NCI-H1417 treated with DMSO at 0.1 percent for 48 hours (cell line): Measurements from ENCODE around the gene INVS.
"Not testable (repeated sequence)": the region's sequence is repeated elsewhere in the genome, so short reads cannot be mapped to it uniquely, and the experiment has no call there.

Experiments used
- DNase-seq: peaks from one replicate; lab custom pipeline; 2025; lab: John Stamatoyannopoulos, UW

The INVS gene

DNA sequence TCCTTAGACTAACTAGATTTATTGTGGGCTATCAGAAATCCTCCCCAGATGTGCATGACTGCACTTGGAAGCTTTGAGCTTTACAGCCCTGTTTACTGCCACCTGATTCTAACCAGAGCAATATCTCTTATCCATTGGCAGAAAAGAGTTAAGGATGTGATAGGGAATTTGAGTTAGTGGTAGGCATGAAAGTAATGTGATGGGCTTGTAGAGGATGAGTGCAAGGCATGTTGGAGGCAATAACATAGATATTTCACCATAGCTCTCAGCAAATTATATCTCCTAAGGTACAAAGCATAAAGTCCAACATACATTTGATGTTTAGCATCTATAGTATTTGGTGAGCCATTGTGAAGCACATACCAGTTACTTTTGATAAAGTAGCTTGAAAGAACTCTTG lies 103.8 kb downstream of the INVS start:
- DNase-seq, result no peak

DNA sequence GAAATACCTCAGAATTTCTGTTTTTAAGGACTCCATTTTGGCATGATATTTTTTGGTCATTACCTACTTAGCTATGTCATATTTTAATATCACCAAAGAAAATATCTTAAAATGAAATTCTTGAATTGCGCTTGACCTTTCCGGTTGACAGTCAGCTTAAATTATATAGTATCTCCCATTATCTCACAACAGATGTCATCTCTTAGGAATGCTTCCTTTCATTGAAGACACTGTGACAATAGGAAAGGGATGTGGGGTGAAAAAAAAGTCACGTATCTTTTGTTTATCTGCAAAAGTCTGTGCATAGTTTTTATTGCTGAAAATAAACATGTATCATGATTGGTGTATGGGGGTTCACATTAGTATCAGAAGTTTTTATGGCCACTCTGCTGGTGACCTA lies 105.8 kb downstream of the INVS start:
- DNase-seq, result no peak

DNA sequence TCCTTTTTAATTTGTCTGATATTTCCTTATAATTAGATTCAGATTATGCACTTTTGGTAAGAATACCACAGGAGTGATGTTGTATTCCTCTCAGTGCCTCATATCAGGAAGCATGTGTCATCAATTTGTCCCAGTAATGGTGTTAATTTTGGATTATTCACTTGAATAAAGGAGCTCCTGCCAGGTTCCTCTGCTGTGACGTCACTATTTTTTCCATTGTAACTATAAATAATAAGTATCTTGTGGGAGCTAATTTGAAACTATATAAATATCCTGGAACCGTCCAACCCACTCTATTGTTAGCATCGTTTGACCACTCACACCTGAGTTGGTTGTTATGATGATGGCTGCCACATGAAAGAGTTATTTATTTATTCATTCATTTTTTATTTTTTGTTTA lies 107.9 kb downstream of the INVS start:
- no peak for DNase-seq

DNA sequence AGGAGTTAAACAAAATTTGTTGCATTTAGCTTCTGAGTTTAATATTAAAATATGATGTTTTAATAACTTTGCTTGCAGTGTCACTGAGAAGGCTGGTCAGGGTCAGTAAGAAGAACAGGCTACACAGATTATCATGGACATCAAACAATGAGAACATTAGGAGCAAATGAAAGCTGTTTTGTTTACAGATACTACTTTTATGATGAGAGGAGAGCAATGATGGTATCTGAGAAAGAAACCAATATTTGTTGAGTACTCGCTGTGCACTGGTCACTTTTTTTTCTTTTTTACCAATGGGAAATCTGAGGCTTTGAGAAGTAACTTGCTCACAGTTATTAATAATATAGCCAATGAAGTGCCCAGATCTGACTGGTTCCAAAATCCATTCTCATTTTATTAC lies 109.6 kb downstream of the INVS start:
- DNase-seq, result no peak

DNA sequence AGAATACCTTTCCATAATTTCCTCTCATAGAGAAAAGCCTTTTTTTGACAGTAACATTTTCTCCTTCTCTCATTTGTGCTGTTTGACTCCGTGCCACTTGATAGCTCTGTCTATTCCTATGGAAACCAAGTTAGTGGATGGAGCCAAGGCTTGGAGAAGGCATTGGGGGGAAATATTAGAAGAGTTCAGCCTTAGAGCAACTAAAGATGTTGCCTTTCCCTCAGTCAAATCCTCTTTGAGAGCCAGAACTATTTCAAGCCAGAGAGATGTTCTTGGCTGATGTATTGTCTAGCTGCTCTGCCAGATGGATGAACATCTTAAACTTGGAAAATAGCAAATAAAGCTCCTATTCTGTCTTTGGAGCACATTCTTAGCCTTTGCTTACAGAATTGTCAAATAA lies 112.4 kb downstream of the INVS start:
- no peak for DNase-seq

DNA sequence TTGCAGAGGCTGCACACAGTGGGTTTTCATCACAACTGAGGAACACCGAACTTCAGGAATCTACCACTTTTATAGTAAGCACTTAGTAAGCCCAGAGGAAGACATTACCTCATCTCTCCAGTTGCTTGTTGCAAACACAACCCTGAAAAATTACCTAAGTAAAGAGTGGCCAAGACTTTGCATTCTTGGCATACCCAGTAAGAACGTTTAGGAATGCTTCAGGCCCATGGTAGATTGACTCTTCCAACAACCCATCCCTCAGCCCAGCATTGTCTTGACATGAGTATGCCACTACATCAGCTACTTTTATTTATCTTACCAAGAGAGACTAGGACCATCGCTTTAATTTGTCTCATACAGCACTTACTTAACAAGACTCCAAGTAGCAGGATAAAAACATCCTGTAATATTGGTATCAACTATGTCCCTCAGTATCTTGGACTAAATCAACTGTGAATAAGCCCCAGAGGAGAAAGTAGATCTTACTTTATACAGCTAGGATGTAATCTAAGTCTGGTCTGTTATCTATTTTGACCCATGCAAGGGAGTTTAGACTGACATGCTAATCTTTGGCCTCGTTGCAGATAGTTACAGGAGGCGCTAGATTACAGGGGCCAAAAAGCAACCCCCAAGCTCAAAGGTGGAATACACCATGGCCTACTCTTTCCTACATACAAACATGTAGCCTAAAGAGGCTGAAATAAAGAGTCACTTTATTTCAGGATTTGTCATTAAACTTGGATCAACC lies 114.9 kb downstream of the INVS start:
- no peak for DNase-seq

DNA sequence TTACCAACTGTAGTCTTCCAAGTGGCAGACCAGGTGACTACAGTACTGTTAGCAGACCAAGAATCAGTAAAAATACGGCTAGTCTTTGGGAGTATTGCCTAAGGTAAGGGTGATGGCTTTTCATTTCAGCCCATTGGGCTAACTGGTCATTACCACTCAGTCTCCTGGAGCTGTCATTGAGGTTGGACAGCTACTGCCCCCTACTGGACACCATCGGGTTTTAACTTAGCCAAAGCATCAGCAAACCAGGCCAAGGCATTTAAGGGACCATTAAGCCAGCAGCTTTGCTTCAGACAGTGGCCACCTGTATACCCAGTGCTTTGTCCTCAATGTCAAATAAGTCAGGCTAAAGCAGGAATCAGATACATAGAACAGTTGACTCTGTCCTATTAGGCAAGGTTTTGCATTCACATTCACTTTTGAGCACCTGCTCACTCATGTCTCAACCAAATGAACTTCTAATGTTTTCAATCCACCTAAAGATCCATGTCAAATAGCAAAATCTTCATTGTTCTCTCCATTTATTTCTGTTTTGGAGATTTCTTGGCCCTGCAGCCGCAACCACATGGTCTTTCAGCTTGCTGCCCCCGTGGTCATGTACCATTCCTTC lies 117.2 kb downstream of the INVS start:
- DNase-seq, result no peak

DNA sequence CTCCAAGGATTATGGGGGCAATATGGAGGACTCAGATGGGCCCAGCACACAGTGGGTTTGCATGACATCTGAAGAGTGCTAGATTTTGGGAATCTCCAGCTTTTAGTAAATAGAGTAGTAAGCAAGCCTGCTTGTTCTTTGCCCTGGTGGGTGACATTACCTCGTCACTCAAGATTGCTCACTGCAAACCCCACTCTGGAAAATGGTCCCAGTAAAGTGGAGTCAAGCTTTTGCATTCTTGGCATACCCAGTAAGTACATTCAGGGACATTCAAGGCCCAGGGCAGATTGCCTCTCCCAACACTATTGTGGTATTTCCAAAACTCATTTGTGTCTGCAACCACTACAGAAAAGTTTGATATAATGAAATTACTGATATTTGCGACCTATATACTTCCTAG lies 118.5 kb downstream of the INVS start:
- no peak for DNase-seq

DNA sequence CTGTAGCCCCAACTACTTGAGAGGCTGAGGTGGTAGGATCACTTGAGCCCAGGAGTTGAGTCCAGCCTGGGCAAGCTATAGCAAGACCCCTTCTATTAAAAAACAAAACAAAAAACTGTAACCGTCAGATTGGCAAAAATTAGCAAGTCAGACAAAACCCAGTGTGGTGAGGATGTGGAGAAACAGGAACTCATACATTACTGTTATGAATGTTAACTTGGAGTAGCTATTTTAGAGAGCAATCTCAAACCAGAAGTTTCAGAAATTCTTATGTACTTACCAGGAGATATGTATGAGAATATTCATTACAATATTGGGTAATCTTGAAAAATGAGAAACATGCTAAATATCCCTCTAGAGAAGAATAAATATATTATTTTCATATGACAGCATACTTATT lies 120.3 kb downstream of the INVS start:
- no peak for DNase-seq

DNA sequence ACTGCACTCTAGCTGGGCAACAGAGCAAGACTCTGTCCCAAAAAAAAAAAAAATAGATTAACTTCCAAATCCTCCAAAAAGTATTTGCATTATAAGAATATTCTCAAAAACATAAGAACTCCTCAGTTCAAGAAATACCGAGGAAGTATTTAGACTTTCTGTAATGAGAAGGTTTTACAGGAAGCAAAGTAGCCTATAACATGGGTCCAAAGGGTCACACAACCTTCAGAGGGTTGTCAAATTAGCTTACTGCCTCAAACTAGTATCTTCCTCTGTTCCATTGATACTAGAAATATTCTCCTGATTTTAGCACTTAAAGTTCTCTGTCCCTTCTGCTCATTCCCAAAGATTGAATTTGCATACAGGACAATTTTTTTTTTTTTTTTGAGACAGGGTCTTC lies 121.9 kb downstream of the INVS start:
- no peak for DNase-seq

DNA sequence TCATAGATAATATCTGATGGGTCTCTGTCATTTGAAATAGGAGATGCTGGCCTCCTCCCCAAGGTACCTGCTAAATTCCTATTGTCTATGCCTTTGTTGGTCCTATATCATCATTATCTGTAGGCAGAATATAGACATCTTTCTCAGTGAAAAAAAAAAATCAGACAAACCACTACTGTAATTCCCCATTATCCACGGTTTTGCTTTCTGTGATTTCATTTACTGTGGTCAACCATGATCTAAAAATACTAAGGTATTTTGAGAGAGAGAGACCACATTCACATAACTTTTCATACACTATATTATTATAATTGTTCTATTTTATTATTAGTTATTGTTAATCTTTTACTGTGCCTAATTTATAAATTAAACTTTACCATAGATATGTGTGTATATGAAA lies 122.5 kb downstream of the INVS start:
- DNase-seq, result no peak

DNA sequence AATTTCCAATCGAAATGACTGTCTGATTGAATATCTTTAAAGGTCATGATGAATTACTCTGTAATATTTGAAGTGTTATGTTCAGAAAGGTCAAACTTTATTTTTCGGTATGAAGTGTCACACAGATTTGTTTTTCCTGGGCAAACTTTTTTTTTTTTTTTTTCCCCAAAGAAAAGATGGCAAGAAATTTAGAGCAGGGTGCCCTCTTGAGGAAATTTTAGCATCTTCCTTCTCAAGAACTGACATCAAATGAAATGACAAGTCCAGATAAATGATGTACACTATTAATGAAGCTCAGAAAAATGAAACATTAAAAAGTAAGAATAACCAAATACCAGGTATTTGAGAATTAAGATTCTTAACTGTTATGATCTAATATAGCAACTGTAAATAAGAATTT lies 123.6 kb downstream of the INVS start:
- DNase-seq, result no peak

DNA sequence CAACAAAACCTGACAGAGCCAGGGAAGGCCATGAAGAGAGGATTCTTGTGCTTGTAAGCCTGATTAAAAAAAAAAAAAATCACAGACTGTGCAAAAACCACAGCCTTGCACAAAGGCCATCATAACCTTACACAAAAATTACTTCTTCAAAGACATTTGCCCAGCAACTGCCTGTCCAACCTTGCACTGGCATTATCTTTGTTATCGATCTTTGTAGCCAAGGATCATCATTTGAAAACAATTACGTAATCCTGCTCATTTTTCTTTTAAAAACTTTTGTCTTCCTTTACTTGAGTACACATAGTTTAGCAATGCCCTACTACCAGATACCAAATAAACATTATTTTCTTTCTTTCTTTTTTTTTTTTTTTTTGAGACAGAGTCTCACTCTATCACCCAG lies 128.6 kb downstream of the INVS start:
- DNase-seq, result no peak

DNA sequence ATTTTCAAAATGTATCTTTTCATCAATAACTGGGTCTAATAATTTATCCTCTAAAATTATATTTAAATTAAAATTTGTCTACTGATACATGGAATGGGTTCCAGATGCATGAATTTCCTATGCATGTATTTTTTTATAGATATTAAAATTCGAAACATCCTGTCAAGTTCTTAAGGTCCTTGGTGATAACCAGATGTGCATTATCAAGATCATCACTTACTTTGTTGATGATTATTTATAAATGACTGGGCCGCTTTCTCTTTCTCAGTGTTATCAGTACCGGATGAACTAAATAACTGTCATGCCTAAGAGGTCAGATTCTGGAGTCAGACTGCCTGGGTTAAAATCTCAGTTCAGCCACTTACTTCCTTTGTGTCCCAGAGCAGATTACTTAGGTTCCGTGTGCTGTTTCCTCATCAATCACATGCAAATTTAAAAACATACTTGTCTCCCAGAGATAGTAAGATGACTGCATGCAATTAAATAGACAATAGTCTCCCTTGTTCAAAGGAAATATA lies 129.4 kb downstream of the INVS start:
- no peak for DNase-seq

DNA sequence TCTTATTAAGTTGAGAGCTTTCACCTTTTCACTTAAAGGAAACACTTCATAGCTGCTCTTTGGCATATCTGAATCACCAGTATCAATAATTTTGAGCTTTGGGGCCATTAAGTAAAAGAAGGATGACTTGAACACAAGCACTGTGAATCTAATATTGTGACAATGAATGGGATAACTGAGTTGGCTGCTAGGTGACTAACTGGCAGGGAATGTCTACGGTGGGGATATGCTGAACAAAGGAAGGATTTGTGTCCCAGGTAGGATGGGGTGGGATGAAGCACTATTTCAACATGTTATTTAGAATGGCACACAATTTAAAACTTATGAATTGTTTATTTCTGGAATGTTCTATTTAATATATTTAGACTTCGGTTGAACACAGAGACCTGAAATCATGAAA lies 130.1 kb downstream of the INVS start:
- DNase-seq, result no peak

DNA sequence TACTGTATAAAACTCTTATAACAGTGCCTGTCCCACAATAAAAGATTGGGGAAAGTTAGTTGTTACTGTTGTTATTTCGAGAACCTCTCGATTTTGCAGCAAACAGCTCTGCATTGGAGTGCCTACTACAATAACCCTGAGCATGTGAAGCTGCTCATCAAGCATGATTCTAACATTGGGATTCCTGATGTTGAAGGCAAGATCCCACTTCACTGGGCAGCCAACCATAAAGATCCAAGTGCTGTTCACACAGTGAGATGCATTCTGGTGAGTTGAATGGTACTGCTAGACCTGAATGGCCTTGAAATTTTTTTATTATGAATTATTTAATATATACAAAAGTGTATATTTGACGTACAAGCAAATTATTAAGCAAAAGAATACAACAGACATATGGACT lies 130.5 kb downstream of the INVS start:
- no peak for DNase-seq

DNA sequence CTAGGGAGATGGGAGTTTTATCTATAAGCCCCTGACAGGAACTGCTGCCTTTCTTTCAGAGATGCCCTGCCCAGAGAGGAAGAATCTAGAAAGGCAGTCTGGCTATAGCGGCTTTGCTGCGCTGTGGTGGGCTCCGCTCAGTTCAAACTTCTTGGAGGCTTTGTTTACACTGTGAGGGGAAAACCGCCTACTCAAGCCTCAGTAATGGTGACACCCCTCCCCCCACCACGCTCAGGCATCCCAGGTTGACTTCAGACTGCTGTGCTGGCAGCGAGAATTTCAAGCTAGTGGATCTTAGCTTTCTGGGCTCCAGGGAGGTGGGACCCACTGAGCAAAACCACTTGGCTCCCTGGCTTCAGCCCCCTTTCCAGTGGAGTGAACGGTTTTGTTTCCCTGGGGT lies 137.9 kb downstream of the INVS start:
- DNase-seq, result not testable (repeated sequence)

DNA sequence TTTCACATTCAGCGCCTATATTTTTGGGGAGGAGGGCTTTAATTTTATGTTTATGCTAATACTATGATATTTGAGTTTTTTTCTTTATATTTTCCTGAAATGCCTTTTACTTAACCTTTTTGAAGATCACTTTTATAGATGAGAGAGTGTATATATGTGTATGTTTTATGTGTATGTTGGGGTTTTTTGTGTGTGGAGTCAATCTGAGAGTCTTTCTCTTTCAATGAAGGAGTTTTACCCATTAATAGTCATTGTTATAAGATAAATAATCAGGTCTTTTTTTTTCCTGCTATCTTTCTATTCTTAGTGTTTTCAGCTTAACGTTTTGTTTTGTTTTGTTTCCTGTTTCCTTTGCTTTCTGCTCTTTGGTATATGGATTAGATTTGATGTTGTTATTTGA lies 141.5 kb downstream of the INVS start:
- no peak for DNase-seq

DNA sequence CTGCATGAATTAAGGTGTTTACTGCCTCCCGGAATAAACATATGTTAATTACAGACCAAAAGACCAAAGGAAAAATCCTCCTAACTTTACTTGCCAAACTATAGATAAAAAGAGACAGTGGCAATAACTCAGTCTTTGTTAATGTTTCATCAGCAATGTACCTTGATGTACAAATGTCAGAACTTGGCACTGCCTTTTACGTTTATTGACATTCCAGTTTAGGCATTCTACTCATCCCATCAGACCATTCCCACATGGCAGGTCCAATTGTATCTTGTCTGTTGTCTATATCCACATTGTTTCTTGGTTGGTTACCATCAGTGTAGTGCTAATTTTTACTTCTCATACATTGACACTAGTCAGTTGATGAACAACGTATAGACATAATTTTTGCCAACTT lies 168.2 kb downstream of the INVS start:
- DNase-seq, result no peak

DNA sequence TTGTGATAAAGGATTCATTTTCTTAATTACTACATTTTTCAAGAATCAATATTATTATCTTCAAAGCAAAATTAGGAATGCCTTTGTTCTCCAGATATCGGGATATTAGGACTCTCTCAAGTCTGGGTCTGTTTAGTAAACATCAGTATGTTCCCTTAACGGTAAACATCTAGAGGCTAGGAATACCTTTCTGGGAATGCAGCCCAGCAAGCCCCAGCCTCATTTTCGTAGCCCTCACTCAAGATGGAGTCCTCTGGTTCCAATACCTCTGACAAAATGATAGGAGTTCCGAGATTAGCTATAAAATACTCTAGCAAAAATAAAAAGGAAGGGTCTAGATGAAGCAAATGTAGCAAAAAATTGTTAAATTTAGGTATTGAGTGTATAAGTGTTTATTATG lies 169.2 kb downstream of the INVS start:
- no peak for DNase-seq

DNA sequence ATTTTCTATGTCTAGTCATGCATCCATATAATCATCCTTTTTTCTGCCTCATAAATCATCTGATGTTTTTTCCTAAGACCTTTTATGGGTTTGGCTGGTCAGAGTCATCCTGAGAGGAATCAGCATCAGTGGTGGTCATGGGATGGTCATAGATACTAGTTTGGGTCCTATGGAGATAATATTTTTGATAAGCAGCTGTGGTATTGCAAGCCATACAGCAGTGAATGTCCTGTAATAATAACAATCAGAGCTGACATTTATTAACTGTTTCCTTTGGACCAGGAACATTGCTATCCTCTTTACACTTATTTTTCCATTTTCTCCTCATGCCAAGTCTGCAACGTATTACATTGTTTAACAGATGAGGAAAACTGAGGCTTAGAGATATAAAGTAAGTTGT lies 170.6 kb downstream of the INVS start:
- no peak for DNase-seq

DNA sequence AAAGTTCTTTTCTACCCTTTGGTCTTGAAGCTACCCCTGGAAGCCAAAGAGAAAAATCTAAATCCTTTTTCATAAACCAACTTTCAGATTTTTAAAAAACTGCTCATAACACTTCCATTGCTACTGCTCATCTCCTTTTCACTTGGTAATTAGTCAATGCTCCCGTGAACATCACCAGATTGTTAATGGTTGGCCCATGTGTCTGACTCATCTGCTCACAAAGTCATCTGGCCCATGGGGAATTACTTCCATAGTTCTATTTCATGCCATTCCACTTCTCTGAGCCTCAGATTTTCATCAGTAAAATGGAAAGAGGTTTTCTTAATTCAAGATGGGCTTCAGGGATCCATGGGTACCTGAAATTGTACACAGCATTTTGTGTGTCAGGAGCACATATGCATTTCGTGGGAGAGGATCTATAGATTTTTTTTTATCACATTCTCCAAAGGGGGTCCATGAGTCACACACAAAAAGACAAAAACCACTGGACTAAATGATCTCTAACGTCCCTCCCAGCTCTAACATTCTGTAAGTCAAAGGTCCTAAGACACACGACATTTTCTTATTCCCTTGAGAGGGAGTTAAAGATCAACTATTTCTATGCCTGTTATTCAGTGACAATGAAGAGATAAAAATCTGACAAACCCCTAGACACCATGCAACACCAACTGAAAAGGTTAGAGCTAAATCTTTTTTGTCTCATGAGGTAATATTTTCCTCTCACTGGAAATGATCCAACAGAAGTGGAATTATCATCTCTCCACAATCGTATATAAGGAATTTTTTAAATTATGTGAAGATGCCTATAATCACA lies 178.3 kb downstream of the INVS start:
- no peak for DNase-seq

DNA sequence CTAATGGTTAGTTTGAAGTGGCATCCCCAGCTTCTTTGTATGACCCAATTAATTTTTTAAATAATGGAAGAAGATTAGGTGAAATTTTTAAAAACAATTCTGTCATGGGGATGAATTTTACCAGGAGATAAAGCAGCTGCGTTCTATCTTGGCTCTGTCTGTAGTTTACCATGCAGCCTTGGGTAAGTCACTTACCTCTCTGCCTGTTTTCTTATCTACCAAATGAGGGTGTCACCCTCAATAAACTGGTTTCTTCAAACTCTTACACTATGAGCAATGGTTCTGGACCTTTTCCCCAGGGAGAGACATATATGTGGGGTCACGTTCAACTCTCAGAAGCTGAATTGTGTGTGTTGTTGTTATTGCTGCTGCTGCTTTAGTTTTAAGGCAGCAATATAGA lies 182.0 kb downstream of the INVS start:
- no peak for DNase-seq
